Right lobe of liver (tissue), 6 donors: ENCODE data around the gene NBDY. TPM values are rescaled to one million over a fixed set of nuclear protein-coding genes. Genes with fewer than 3 reads are reported as not detected.

Experiments used
- ATAC-seq, 4 donors: fragments of 200-7000 bp; cut with Tn5 transposase; one replicate each; pipeline ENCODE4 v1.9.1; 2020; ENCODE audit warnings: mild to moderate bottlenecking in 4 of 4, moderate library complexity in 4 of 4
- DNase-seq, 3 donors: peaks; one replicate each; pipeline ENCODE4 v3.0.0-alpha.2; 2020
- H3K27ac ChIP-seq, 3 donors: fragments of 200-600 bp; one replicate each; pipeline ENCODE4 v1.8.0; 2022
- H3K27me3 ChIP-seq, 2 donors: fragments of 200-600 bp; one replicate each; pipeline ENCODE4 v1.8.0; 2022
- H3K36me3 ChIP-seq, 4 donors: fragments of 200-600 bp; sonication (generic) in 1 of 4; one replicate each; pipeline versions ENCODE4 v1.5.1 to v1.8.0; 2017 to 2022; ENCODE audit warnings: control low read depth in 1 of 4
- H3K4me1 ChIP-seq, 4 donors: fragments of 200-600 bp; sonication (generic) in 1 of 4; one replicate each; pipeline versions ENCODE4 v1.5.1 to v1.8.0; 2017 to 2022; ENCODE audit warnings: control low read depth in 1 of 4
- H3K4me3 ChIP-seq, 3 donors: fragments of 200-600 bp; one replicate each; pipeline ENCODE4 v1.8.0; 2022
- H3K9me3 ChIP-seq, 4 donors: fragments of 200-600 bp; sonication (generic) in 1 of 4; one replicate each; pipeline versions ENCODE4 v1.5.1 to v1.8.0; 2017 to 2022; ENCODE audit warnings: control low read depth in 1 of 4
- CTCF ChIP-seq, 4 donors: fragments of 200-600 bp in 3 of 4; fragments of 450-650 bp in 1 of 4; IDR thresholded peaks; one replicate each; pipeline versions ENCODE4 v1.5.1 to v1.8.0; 2016 to 2022; ENCODE audit warnings: antibody characterized with exemption in 4 of 4, mild to moderate bottlenecking in 2 of 4
- POLR2A ChIP-seq: fragments of 450-650 bp; IDR thresholded peaks from one replicate; pipeline ENCODE4 v1.6.1; 2017; ENCODE audit warnings: antibody characterized with exemption, mild to moderate bottlenecking
- WGBS: methylation state at CpG from one replicate; pipeline ENCODE4 v1.1.6; 2018; ENCODE audit warnings: low coverage, low lambda C conversion rate; ENCODE audit not compliant: insufficient coverage; ENCODE audit errors: missing lambda C conversion rate; 5-methylcytosine and 5-hydroxymethylcytosine counted together
- intact Hi-C, 2 donors: fragments of 100-400 bp; cut with DNase I; formaldehyde crosslinking; loops; one replicate each; pipeline versions ENCODE4 v1.11.2 to v1.14.1; 2022
- total RNA-seq, 6 experiments: library from RNA; depleted of rRNA in 2 of 6; stranded (reverse); fragments of >200 nt in 2 of 6; fragmentation: NEBNext Ultra II Directional in 3 of 6; extraction: Animal tissue kit (Norgen Biotek cat#: 25700) in 3 of 6; gene quantifications; one replicate each; pipeline versions ENCODE4 v1.1.0 to v1.2.4, GENCODE V29; 2016 to 2023
- donor health status: DM: no; HTN: yes; CAD: no.
- donor health status: DM: no; HTN: no; CAD: no.
- donor health status: DM: no; HTN: no; CAD: no.
- donor health status: DM: no; HTN: yes; CAD: no.
- donor health status: DM: no; HTN: yes; CAD: no.

The NBDY gene
- total RNA-seq, 6 experiments from 2014 or later: 2.8 to 10.0 (median 5.4) TPM

GRCh38 chrX:56789518-56790070, 60.6 kb downstream of the NBDY start:
- TF ChIP-seq POLR2A (no peak), CTCF (IDR thresholded peaks at IDR 0.05) (no peak)
- H3K9me3 ChIP-seq: no peaks in the 10 kb centered on the region
- ATAC-seq (no peak), DNase-seq (peak in 2 of 3 donors; percentile 2 to 5)
- H3K4me1 ChIP-seq: no peaks in the 10 kb centered on the region
- no peak overlapping the region for H3K27ac ChIP-seq
- intact Hi-C loops: no loop called here
- no peaks in the 10 kb centered on the region for H3K36me3 ChIP-seq
- H3K4me3 ChIP-seq: no peak overlapping the region
- H3K27me3 ChIP-seq: no peaks in the 10 kb centered on the region
- 61% methylated on average over 2 of the region's 7 CpGs for WGBS

GRCh38 chrX:56790778-56791177, 61.7 kb downstream of the NBDY start:
- no peak overlapping the region for H3K27ac ChIP-seq
- DNase-seq: peak; percentile 3 to 23 (median 3)
- ATAC-seq: no peak
- no peak overlapping the region for H3K4me3 ChIP-seq
- no peaks in the 10 kb centered on the region for H3K27me3 ChIP-seq
- intact Hi-C loops: no loop called here
- no peaks in the 10 kb centered on the region for H3K4me1 ChIP-seq
- 87% methylated on average over 4 of the region's 7 CpGs for WGBS
- H3K9me3 ChIP-seq: no peaks in the 10 kb centered on the region
- TF ChIP-seq CTCF (IDR thresholded peaks at IDR 0.05) (no peak), POLR2A (no peak)
- no peaks in the 10 kb centered on the region for H3K36me3 ChIP-seq

GRCh38 chrX:56791456-56791855, 62.4 kb downstream of the NBDY start:
- TF ChIP-seq CTCF (IDR thresholded peaks at IDR 0.05): no peak
- no peak for TF ChIP-seq POLR2A
- no peak for DNase-seq
- ATAC-seq: no peak

GRCh38 chrX:56792270-56793111, 63.4 kb downstream of the NBDY start:
- H3K9me3 ChIP-seq: no peaks in the 10 kb centered on the region
- intact Hi-C loops: no loop called here
- no peak overlapping the region for H3K27ac ChIP-seq
- ATAC-seq (peak in 1 of 4 donors; percentile 37), DNase-seq (peak in 2 of 3 donors; percentile 18 to 24)
- no peaks in the 10 kb centered on the region for H3K27me3 ChIP-seq
- WGBS: 67% methylated on average over 4 of the region's 8 CpGs
- no peaks in the 10 kb centered on the region for H3K4me1 ChIP-seq
- no peaks in the 10 kb centered on the region for H3K36me3 ChIP-seq
- TF ChIP-seq POLR2A: no peak
- no peak for TF ChIP-seq CTCF (IDR thresholded peaks at IDR 0.05)
- H3K4me3 ChIP-seq: no peak overlapping the region

More at GRCh38 chrX:56791456-56791855, 62.4 kb downstream of the NBDY start:
- WGBS: 61% methylated on average over 3 of the region's 3 CpGs
- Histone ChIP-seq H3K9me3 (no peaks in the 10 kb centered on the region), H3K4me3 (no peak overlapping the region), H3K4me1 (no peaks in the 10 kb centered on the region), H3K36me3 (no peaks in the 10 kb centered on the region), H3K27ac (no peak overlapping the region), H3K27me3 (no peaks in the 10 kb centered on the region)
- intact Hi-C loops: no loop called here
